Measurements from ENCODE around the gene NKAIN2.
"Not testable (repeated sequence)": the region's sequence is repeated elsewhere in the genome, so short reads cannot be mapped to it uniquely, and the experiment has no call there.

Gene NKAIN2

GRCh38 chr6:124535746-124536145 is 732.1 kb downstream of the NKAIN2 start:
- DNase-seq = no peak

GRCh38 chr6:124536157-124536841 is 732.6 kb downstream of the NKAIN2 start:
- no peak for DNase-seq

DNA sequence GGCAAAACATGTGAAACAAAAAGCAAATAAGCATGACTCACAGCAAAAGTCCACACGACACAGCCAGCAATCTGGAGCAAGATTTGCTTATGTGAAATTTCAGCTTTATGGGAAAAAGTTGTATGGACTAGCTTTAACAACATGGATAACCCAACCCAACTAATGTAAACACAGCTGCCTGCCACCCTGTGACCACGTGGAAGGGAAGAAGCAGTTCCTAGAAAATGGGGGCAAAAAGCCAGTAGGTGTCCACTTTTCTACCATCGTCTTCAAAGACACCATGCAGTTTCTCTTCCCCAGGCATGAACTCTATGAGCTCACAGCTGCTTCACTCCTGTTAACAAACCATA is 733.2 kb downstream of the NKAIN2 start:
- peak; percentile 21 for DNase-seq

GRCh38 chr6:124539096-124539495 is 735.4 kb downstream of the NKAIN2 start:
- DNase-seq = peak; percentile 25

- DNase-seq = no peak
These were observed 737.9 kb downstream of the NKAIN2 start for GRCh38 chr6:124541573-124541972.

GRCh38 chr6:124546601-124547000 is 742.9 kb downstream of the NKAIN2 start:
- peak; percentile 17 for DNase-seq

DNA sequence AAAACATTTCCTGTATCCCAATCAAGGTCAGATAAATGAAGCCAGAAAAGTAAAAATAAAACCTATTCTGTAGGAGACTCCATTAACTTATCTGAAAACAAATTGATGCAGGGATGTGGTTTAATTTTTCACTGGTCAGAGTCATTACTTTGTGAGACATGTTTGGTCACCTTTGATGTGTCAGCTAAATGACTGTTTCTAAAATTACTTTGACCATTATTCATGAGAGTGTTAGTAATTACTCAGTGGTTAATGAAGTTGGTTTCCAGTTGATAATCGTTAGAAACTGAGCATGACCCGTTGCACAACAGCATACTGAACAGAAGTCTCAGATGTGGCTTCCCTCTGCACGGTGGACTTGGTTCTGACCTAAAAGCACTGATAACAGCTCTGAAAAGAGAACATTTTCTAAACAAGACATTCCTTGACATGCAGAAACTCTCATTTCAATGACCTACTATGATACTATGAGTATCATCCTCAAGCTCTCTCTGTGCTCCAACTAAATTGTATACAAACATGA is 748.1 kb downstream of the NKAIN2 start:
- DNase-seq = no peak

DNA sequence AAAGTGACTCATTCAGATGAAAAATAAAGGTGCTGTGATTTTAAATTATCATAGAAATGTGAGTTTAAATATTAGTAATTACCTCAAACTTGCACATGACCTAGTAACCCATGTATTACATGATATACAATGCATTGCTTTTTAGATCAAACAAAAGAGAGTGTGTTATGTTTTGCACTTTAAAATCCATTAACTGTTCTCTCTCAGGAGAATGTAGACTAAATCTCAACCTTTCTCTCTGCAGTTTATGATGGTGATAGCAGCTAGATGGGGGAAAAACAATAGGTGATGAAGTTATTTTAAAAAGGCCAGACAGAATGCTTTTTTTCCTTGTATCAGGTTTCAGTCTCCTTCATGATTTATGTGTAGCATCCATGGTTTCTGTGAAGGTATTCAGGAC is 754.2 kb downstream of the NKAIN2 start:
- no peak for DNase-seq

DNA sequence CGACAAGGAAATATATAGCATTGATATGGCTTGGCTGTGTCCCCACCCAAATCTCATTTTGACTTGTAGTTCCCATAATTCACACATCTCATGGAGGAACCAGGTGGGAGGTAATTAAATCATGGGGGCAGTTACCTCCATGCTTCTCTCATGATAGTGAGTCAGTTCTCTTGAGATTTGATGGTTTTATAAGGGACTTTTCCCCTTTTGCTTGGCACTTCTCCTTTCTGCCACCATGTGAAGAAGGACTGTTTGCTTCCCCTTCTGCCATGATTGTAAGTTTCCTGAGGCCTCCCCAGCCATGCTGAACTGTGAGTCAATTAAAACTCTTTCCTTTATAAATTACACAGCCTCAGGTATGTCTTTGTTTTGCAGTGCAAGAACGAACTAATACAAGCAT is 756.4 kb downstream of the NKAIN2 start:
- DNase-seq = not testable (repeated sequence)

DNA sequence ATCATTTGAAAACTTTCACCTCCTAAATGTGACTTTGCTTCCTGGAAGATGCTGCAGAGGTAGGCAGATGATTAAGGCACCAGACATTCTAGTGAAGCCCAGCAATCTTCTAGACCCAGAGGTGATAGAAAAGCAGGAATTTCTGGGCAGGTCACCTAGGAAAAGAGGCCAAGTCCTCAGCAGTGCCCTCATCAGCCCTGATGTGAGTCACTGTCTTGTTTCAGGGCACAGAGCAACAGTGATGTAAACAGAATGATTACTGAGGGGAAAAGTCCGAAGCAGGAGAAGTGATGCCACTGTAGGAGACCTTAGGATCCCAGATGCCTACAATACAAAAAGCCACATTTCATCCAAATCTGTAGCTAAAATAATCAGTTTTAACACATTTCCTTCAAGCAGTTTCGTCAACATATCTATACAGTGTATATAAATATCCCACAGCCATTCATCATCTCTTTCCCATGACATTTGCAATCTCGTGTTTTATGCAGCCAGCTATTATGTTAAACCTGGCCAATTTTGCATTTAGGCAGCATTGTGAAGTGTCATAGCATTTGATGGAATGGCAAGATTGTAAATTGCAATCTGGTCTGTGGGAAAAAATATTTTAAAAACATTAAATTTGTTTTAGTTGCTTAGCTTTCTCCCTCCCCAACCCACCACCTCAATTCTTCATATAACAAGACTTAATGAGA is 757.4 kb downstream of the NKAIN2 start:
- DNase-seq = no peak

DNA sequence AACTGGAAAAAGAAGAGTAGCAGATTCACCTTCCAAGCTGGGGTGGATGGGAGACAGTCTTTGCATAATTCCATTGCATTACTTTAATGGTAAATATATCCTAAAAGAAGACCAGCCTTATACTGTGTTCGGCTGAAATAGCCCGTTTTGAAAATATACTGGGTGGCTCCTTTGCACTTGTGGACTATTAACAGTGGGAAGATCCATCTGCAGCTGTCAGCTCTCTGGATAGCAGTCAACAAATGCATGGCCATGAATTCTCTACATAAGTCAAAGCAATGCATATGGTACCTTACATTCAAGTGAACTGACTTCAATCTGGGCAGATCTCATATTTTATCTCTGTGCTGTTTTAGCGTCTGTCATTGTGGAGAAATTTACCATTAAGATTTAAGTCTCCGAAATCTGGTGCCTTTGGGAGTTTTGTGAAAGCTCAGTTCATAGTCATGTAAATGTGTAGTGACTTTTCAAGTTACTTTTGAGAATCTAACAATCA is 758.0 kb downstream of the NKAIN2 start:
- no peak for DNase-seq

DNA sequence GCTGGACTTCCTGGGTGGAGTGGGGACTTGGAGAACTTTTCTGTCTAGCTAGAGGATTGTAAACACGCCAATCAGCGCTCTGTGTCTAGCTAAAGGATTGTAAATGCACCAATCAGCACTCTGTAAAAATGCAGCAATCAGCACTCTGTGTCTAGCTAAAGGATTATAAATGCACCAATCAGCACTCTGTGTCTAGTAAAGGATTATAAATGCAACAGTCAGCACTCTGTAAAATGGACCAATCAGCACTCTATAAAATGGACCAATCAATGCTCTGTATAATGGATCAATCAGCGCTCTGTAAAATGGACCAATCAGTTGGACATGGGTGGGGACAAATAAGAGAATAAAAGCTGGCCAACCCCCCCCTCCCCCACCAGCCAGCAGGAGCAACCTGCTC is 760.5 kb downstream of the NKAIN2 start:
- not testable (repeated sequence) for DNase-seq

GRCh38 chr6:124567401-124567800 is 763.7 kb downstream of the NKAIN2 start:
- DNase-seq = no peak

DNA sequence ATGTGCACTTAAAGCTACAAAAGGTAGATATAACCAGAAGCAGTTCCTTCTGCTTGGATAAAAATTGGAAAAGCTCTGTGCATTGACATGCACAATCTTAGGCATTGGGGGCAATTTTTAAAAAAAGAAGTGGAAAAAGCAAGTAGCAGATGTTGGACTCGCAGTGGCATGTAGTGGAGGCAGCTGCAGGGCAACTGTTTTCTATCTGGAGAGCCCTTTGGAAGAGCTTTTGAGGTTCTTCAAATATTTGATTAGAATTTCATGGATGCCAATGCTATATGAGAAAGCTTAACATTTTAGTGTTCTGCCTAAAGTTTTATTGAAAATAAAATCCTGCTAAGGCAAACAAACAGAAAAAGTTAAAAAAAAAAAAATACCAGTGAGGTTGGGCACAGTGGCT is 770.3 kb downstream of the NKAIN2 start:
- DNase-seq = no peak

DNA sequence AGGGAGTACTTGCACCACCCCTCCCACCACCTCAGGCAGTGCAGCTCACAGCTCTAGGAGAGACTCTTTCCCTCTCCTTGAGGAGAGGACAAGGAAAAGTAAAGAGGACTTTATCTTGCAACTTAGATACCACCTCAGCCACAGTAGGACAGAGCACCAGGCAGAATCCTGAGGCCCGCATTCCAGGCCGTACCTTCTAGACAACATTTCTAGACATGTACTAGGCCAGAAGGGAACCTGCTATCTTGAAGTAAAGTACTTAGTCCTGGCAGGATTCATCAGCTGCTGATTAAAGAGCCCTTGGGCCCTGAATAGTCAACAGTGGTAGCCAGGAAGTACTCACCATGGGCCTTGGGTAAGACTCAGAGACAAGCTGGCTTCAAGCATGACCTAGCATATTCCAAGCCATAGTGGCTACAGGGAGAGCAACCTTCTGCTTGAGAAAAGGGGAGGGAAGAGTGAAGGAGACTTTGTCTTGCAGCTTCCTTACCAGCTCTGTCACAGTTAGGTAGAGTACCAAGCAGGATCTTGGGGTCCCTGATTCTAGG is 774.1 kb downstream of the NKAIN2 start:
- no peak for DNase-seq

GRCh38 chr6:124590001-124590400 is 786.3 kb downstream of the NKAIN2 start:
- no peak for DNase-seq

GRCh38 chr6:124599656-124600055 is 796.0 kb downstream of the NKAIN2 start:
- DNase-seq = no peak

DNA sequence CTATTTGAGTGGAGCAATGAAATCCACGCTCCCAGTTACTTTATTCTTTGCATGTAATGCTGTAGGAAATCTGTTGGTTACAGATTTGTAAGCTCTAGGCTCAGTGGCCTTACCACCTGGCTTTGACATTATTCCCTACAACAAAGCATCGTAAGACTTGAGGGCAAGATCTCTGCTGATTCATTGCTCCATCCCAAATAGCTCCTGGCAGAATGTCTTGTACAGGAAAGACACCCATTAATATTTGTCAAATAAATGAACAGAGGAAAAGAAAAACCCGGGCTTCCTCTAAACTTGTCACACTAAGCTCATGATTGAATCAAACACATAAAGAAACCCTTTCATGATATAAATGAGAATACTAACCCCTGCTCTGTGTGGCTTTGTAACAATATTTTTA is 801.1 kb downstream of the NKAIN2 start:
- no peak for DNase-seq

- DNase-seq = no peak
These were observed 803.5 kb downstream of the NKAIN2 start for GRCh38 chr6:124607119-124607627.

GRCh38 chr6:124613031-124613430 is 809.4 kb downstream of the NKAIN2 start:
- DNase-seq = no peak

GRCh38 chr6:124622351-124622750 is 818.7 kb downstream of the NKAIN2 start:
- DNase-seq = no peak

DNA sequence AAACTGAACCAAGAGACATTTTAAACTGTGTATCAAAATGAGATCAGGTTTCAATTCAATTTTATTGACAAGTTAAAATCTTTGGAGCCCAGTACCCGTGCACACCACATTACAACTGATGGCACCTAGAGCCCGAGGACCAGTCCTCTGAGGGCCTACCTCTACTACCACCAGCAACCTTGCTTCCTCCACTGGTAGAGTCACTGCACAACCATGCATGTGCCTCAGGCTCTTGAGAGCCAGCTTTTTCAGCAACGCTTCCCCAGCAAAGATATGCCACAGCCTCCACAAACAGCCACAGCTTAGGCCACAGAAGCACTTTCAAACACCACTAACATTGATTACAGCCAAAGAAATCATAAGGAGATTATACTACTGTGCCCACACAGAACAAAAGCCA is 830.0 kb downstream of the NKAIN2 start:
- DNase-seq = no peak

GRCh38 chr6:124640432-124640831 is 836.8 kb downstream of the NKAIN2 start:
- DNase-seq = no peak

DNA sequence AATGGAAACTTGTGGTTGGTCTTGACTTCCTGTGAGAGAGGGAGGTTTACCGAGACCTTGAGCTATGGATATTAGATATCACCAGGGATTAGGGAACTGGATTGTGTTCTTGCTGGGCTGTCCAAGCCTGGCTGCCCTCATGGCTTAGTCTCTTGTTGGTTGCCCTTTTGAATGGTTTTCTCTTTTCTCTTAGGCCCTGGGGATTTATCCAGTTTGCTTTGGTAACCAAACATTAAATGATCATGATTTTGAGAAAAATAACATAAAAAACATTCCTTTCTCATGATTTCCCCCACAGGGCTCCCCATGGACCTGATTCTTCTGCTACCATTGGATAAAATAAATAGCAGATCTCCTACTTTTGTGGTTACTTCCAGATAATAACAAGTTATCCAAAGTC is 852.2 kb downstream of the NKAIN2 start:
- DNase-seq = no peak
